Panc1 (cell line): ENCODE measurements around the gene GATB. TPM values are rescaled to one million over a fixed set of nuclear protein-coding genes. Genes with fewer than 3 reads are reported as not detected.

Source experiments
- ATAC-seq: fragments of 200-7000 bp; cut with Tn5 transposase; 2 replicates; pipeline ENCODE4 v1.9.1; 2020; ENCODE audit warnings: mild to moderate bottlenecking, moderate library complexity
- BruUV-seq: library from RNA; stranded (reverse); fragments of 400-500 nt; replicated peaks from 2 replicates; lab custom pipeline; 2021; lab: Mats Ljungman, UMichigan
- CTCF ChIA-PET: fragments of 300-600 bp; sonication (Branson Sonifier 250); formaldehyde crosslinking; loops from one replicate; lab custom pipeline; 2022; ENCODE audit warnings: antibody characterized with exemption; lab: Charles Lee
- POLR2A ChIA-PET: fragments of 300-600 bp; sonication (Branson Sonifier 250); formaldehyde crosslinking; loops from one replicate; lab custom pipeline; 2022; ENCODE audit warnings: antibody characterized with exemption; lab: Charles Lee
- DNase-seq: peaks from one replicate; pipeline ENCODE4 v3.0.0-alpha.2; 2010; ENCODE audit warnings: low read depth, low spot score
- H3K27ac ChIP-seq: 2 replicates; pipeline ENCODE4 v1.5.1; 2011; ENCODE audit warnings: mild to moderate bottlenecking, low read length, inconsistent platforms
- H3K27me3 ChIP-seq: fragments of 200-500 bp; sonication (Bioruptor generic); 2 replicates; pipeline ENCODE4 v1.6.0; 2014; ENCODE audit warnings: low read length, inconsistent platforms; ENCODE audit not compliant: control insufficient read depth, insufficient read depth
- H3K36me3 ChIP-seq: fragments of 200-500 bp; sonication (Bioruptor generic); 2 replicates; pipeline ENCODE4 v1.5.1; 2014; ENCODE audit warnings: inconsistent platforms, mild to moderate bottlenecking, low read length, moderate library complexity; ENCODE audit not compliant: control insufficient read depth, insufficient read depth
- H3K4me1 ChIP-seq: 2 replicates; pipeline ENCODE4 v1.5.1; 2011; ENCODE audit warnings: inconsistent platforms, mild to moderate bottlenecking, low read length, moderate library complexity; ENCODE audit not compliant: control insufficient read depth, insufficient read depth
- H3K4me3 ChIP-seq, 2 experiments: 2 replicates each; pipeline ENCODE4 v1.5.1; 2011 to 2012; ENCODE audit warnings: low read depth in 2 of 2, low read length in 2 of 2, mild to moderate bottlenecking in 2 of 2, inconsistent platforms in 1 of 2, moderate library complexity in 1 of 2
- H3K9me3 ChIP-seq: fragments of 200-500 bp; sonication (Bioruptor generic); 2 replicates; pipeline ENCODE4 v1.5.1; 2014; ENCODE audit warnings: low read depth, mild to moderate bottlenecking, inconsistent platforms, low read length, moderate library complexity; ENCODE audit not compliant: control insufficient read depth, insufficient read depth
- POLR2AphosphoS5 ChIP-seq: IDR thresholded peaks from 2 replicates; pipeline ENCODE4 v1.6.1; 2012; ENCODE audit warnings: mild to moderate bottlenecking, low read depth, low read length, moderate library complexity
- SIN3A ChIP-seq: IDR thresholded peaks from 2 replicates; pipeline ENCODE4 v1.6.1; 2012; ENCODE audit warnings: low read depth, mild to moderate bottlenecking, low read length, moderate library complexity, borderline replicate concordance; ENCODE audit not compliant: insufficient read depth
- TCF7L2 ChIP-seq: IDR thresholded peaks from 2 replicates; pipeline ENCODE4 v1.6.1; 2011; ENCODE audit warnings: mild to moderate bottlenecking, low read depth, low read length, inconsistent platforms
- in situ Hi-C: cut with HindIII; loops from 2 replicates; pipeline ENCODE4 v1.10.0; 2016; ENCODE audit warnings: low sequenced_read_pairs, low pct_unique_long_range_greater_than_20kb
- intact Hi-C: fragments of 100-400 bp; cut with micrococcal nuclease; formaldehyde crosslinking; loops from one replicate; pipeline ENCODE4 v1.10.0; 2022; ENCODE audit not compliant: unreplicated experiment
- total RNA-seq: library from RNA; stranded (reverse); gene quantifications from one replicate; pipeline ENCODE4 v1.2.1, GENCODE V29; 2021; ENCODE audit not compliant: unreplicated experiment
- TF ChIP-seq, protein P1 (sequence below): fragments of 450-650 bp; IDR thresholded peaks from 2 replicates; pipeline ENCODE4 v1.5.1; 2017; ENCODE audit warnings: mild to moderate bottlenecking
- TF ChIP-seq, protein P2 (sequence below), 2 experiments: IDR thresholded peaks; 2 replicates each; pipeline ENCODE4 v1.6.1; 2011 to 2012; ENCODE audit warnings: low read depth in 2 of 2, control low read depth in 1 of 2, low read length in 1 of 2, mild to moderate bottlenecking in 1 of 2, moderate library complexity in 1 of 2; ENCODE audit not compliant: insufficient read depth in 1 of 2

Gene GATB
- total RNA-seq, 1 experiment from 2014 or later: 9.7 TPM

DNA sequence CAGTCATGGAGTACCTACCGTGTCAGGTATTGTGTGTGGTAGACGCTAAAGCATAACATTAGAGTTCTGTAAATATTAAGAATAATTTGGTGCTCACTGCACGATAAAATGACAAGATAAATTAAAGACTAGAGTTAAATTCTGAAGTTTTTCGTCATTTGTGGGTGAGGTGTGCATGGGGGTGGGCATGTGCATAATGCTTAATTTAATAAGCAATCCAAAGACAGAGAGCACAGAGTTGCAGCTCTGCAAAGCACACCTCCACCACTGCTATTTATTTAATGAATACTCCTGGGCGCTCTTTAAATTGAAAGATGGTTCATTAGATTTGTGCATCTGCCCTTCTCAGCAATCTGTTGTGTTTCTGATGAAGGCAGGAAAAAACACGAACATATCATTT, 62.6 kb downstream of the GATB start:
- ATAC-seq: no peak
- ChIA-PET CTCF (no interaction called here), POLR2A (no interaction called here)
- intact Hi-C loops: no loop called here
- no TSS peak for BruUV-seq
- H3K27me3 ChIP-seq: no peaks in the 10 kb centered on the region
- H3K9me3 ChIP-seq: no peaks in the 10 kb centered on the region
- TF ChIP-seq SIN3A (no peak), POLR2AphosphoS5 (no peak), TCF7L2 (no peak)
- TF ChIP-seq, protein P1, sequence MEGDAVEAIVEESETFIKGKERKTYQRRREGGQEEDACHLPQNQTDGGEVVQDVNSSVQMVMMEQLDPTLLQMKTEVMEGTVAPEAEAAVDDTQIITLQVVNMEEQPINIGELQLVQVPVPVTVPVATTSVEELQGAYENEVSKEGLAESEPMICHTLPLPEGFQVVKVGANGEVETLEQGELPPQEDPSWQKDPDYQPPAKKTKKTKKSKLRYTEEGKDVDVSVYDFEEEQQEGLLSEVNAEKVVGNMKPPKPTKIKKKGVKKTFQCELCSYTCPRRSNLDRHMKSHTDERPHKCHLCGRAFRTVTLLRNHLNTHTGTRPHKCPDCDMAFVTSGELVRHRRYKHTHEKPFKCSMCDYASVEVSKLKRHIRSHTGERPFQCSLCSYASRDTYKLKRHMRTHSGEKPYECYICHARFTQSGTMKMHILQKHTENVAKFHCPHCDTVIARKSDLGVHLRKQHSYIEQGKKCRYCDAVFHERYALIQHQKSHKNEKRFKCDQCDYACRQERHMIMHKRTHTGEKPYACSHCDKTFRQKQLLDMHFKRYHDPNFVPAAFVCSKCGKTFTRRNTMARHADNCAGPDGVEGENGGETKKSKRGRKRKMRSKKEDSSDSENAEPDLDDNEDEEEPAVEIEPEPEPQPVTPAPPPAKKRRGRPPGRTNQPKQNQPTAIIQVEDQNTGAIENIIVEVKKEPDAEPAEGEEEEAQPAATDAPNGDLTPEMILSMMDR: no peak
- TF ChIP-seq, protein P2, sequence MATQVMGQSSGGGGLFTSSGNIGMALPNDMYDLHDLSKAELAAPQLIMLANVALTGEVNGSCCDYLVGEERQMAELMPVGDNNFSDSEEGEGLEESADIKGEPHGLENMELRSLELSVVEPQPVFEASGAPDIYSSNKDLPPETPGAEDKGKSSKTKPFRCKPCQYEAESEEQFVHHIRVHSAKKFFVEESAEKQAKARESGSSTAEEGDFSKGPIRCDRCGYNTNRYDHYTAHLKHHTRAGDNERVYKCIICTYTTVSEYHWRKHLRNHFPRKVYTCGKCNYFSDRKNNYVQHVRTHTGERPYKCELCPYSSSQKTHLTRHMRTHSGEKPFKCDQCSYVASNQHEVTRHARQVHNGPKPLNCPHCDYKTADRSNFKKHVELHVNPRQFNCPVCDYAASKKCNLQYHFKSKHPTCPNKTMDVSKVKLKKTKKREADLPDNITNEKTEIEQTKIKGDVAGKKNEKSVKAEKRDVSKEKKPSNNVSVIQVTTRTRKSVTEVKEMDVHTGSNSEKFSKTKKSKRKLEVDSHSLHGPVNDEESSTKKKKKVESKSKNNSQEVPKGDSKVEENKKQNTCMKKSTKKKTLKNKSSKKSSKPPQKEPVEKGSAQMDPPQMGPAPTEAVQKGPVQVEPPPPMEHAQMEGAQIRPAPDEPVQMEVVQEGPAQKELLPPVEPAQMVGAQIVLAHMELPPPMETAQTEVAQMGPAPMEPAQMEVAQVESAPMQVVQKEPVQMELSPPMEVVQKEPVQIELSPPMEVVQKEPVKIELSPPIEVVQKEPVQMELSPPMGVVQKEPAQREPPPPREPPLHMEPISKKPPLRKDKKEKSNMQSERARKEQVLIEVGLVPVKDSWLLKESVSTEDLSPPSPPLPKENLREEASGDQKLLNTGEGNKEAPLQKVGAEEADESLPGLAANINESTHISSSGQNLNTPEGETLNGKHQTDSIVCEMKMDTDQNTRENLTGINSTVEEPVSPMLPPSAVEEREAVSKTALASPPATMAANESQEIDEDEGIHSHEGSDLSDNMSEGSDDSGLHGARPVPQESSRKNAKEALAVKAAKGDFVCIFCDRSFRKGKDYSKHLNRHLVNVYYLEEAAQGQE (IDR thresholded peaks at IDR 0.05; ENCODE audit: insufficient read depth in 1 of 2, low read depth in 2 of 2, low read length in 1 of 2): no peak
- no peak for DNase-seq
- in situ Hi-C loops: no loop called here
- no peaks in the 10 kb centered on the region for H3K4me1 ChIP-seq
- H3K4me3 ChIP-seq: no peak overlapping the region
- no peak overlapping the region for H3K27ac ChIP-seq
- H3K36me3 ChIP-seq: no peaks in the 10 kb centered on the region

DNA sequence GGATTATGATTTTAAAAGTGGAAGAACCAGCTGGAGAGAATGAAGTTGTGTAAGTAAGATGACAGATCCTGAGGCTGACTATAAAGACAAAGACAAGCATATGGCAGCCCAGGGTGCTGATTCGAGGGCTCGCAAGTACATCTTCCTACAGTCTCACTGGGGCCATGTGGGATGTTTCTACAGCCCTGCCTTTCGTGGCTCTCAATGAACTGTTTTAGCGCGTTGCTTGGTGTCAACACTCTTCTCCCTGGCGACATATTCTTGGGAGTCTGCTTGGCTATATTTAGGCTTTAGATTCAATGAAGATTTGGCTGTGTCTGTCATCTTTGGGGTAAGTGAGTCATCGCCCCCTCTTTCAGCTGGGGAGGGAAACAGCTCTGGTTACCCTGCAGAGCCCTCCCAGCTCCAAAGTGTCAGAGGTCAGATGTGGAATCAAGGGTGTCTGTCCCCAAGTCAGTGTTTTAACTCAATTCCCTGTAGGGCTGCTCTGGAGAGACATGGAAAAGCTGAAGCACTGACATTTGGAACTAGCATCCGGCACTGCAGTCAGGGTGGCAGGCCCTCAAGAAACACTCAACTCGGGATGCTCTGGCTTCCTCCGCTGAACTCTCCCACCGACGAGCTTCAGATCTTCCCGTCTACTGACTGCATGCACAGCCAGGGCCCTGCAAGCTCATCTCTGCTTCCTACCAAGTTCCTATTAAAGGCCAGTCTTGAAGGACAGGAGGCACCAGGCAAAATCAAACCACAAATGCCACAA, 65.7 kb downstream of the GATB start:
- ChIA-PET POLR2A (no interaction called here), CTCF (no interaction called here)
- in situ Hi-C loops (no loop called here), intact Hi-C loops (no loop called here)
- Histone ChIP-seq H3K4me3 (no peak overlapping the region), H3K9me3 (no peaks in the 10 kb centered on the region), H3K36me3 (no peaks in the 10 kb centered on the region), H3K4me1 (no peaks in the 10 kb centered on the region), H3K27ac (no peak overlapping the region), H3K27me3 (no peaks in the 10 kb centered on the region)
- DNase-seq (no peak), ATAC-seq (no peak)
- TF ChIP-seq, protein P1: no peak
- no TSS peak for BruUV-seq
